ENCODE measurements around the gene AFF3.
A peak's percentile ranks its signal among the peaks of the same experiment; 100 is the strongest.

AFF3 gene

GRCh38 chr2:99565227-99565626, 577.2 kb downstream of the AFF3 start:
- H3K27ac ChIP-seq (ENCODE audit: low read length), result no peak overlapping the region
- H3K27me3 ChIP-seq (ENCODE audit: control insufficient read depth, insufficient read depth, low read length), result no peaks in the 10 kb centered on the region
- H3K4me3 ChIP-seq (ENCODE audit: low read length), result no peak overlapping the region
- no peak overlapping the region for H3K9ac ChIP-seq (ENCODE audit: low read length)
- no peaks in the 10 kb centered on the region for H3K9me3 ChIP-seq (ENCODE audit: control insufficient read depth, low read depth, low read length)
- peaks cover 8% of the 10 kb centered on the region for H3K4me1 ChIP-seq (ENCODE audit: control insufficient read depth, low read depth, low read length)
- H3K36me3 ChIP-seq (ENCODE audit: control insufficient read depth, low read depth, low read length), result no peaks in the 10 kb centered on the region

GRCh38 chr2:99562516-99562915, 579.9 kb downstream of the AFF3 start:
- Histone ChIP-seq H3K4me1 (ENCODE audit: control insufficient read depth, low read depth, low read length) (peaks cover 8% of the 10 kb centered on the region), H3K9ac (ENCODE audit: low read length) (no peak overlapping the region), H3K9me3 (ENCODE audit: control insufficient read depth, low read depth, low read length) (no peaks in the 10 kb centered on the region), H3K27me3 (ENCODE audit: control insufficient read depth, insufficient read depth, low read length) (no peaks in the 10 kb centered on the region), H3K4me3 (ENCODE audit: low read length) (no peak overlapping the region), H3K27ac (ENCODE audit: low read length) (no peak overlapping the region), H3K36me3 (ENCODE audit: control insufficient read depth, low read depth, low read length) (no peaks in the 10 kb centered on the region)

- Histone ChIP-seq H3K4me1 (ENCODE audit: control insufficient read depth, low read depth, low read length) (peaks cover 8% of the 10 kb centered on the region), H3K27me3 (ENCODE audit: control insufficient read depth, insufficient read depth, low read length) (no peaks in the 10 kb centered on the region), H3K9me3 (ENCODE audit: control insufficient read depth, low read depth, low read length) (no peaks in the 10 kb centered on the region), H3K9ac (ENCODE audit: low read length) (no peak overlapping the region), H3K4me3 (ENCODE audit: low read length) (no peak overlapping the region), H3K27ac (ENCODE audit: low read length) (no peak overlapping the region), H3K36me3 (ENCODE audit: control insufficient read depth, low read depth, low read length) (no peaks in the 10 kb centered on the region)
Observed at GRCh38 chr2:99561804-99562203, 580.6 kb downstream of the AFF3 start.

GRCh38 chr2:99559075-99559662, 583.2 kb downstream of the AFF3 start:
- Histone ChIP-seq H3K4me3 (ENCODE audit: low read length) (no peak overlapping the region), H3K4me1 (ENCODE audit: control insufficient read depth, low read depth, low read length) (peaks cover 12% of the 10 kb centered on the region), H3K9ac (ENCODE audit: low read length) (no peak overlapping the region), H3K27me3 (ENCODE audit: control insufficient read depth, insufficient read depth, low read length) (no peaks in the 10 kb centered on the region), H3K27ac (ENCODE audit: low read length) (no peak overlapping the region), H3K9me3 (ENCODE audit: control insufficient read depth, low read depth, low read length) (no peaks in the 10 kb centered on the region), H3K36me3 (ENCODE audit: control insufficient read depth, low read depth, low read length) (no peaks in the 10 kb centered on the region)

- no peak overlapping the region for H3K9ac ChIP-seq (ENCODE audit: low read length)
- no peaks in the 10 kb centered on the region for H3K36me3 ChIP-seq (ENCODE audit: control insufficient read depth, low read depth, low read length)
- peaks cover 17% of the 10 kb centered on the region for H3K4me1 ChIP-seq (ENCODE audit: control insufficient read depth, low read depth, low read length)
- no peaks in the 10 kb centered on the region for H3K9me3 ChIP-seq (ENCODE audit: control insufficient read depth, low read depth, low read length)
- no peak overlapping the region for H3K27ac ChIP-seq (ENCODE audit: low read length)
- no peaks in the 10 kb centered on the region for H3K27me3 ChIP-seq (ENCODE audit: control insufficient read depth, insufficient read depth, low read length)
- no peak overlapping the region for H3K4me3 ChIP-seq (ENCODE audit: low read length)
Observed at GRCh38 chr2:99555404-99555803, 587.0 kb downstream of the AFF3 start.

- H3K36me3 ChIP-seq (ENCODE audit: control insufficient read depth, low read depth, low read length), result no peaks in the 10 kb centered on the region
- H3K9ac ChIP-seq (ENCODE audit: low read length), result no peak overlapping the region
- H3K27me3 ChIP-seq (ENCODE audit: control insufficient read depth, insufficient read depth, low read length), result no peaks in the 10 kb centered on the region
- H3K4me1 ChIP-seq (ENCODE audit: control insufficient read depth, low read depth, low read length), result peaks cover 17% of the 10 kb centered on the region
- no peak overlapping the region for H3K27ac ChIP-seq (ENCODE audit: low read length)
- no peaks in the 10 kb centered on the region for H3K9me3 ChIP-seq (ENCODE audit: control insufficient read depth, low read depth, low read length)
- H3K4me3 ChIP-seq (ENCODE audit: low read length), result peak overlapping the region; percentile 34
Observed at GRCh38 chr2:99554871-99555270, 587.5 kb downstream of the AFF3 start.

- Histone ChIP-seq H3K36me3 (ENCODE audit: control insufficient read depth, low read depth, low read length) (no peaks in the 10 kb centered on the region), H3K27me3 (ENCODE audit: control insufficient read depth, insufficient read depth, low read length) (no peaks in the 10 kb centered on the region), H3K4me1 (ENCODE audit: control insufficient read depth, low read depth, low read length) (peaks cover 17% of the 10 kb centered on the region), H3K4me3 (ENCODE audit: low read length) (peak overlapping the region; percentile 34), H3K9me3 (ENCODE audit: control insufficient read depth, low read depth, low read length) (no peaks in the 10 kb centered on the region), H3K9ac (ENCODE audit: low read length) (no peak overlapping the region), H3K27ac (ENCODE audit: low read length) (no peak overlapping the region)
Observed at GRCh38 chr2:99554238-99554637, 588.2 kb downstream of the AFF3 start.

- H3K36me3 ChIP-seq (ENCODE audit: control insufficient read depth, low read depth, low read length), result no peaks in the 10 kb centered on the region
- H3K4me1 ChIP-seq (ENCODE audit: control insufficient read depth, low read depth, low read length), result peaks cover 17% of the 10 kb centered on the region
- H3K4me3 ChIP-seq (ENCODE audit: low read length), result no peak overlapping the region
- H3K9ac ChIP-seq (ENCODE audit: low read length), result no peak overlapping the region
- no peaks in the 10 kb centered on the region for H3K9me3 ChIP-seq (ENCODE audit: control insufficient read depth, low read depth, low read length)
- no peak overlapping the region for H3K27ac ChIP-seq (ENCODE audit: low read length)
- no peaks in the 10 kb centered on the region for H3K27me3 ChIP-seq (ENCODE audit: control insufficient read depth, insufficient read depth, low read length)
Observed at GRCh38 chr2:99552529-99552928, 589.9 kb downstream of the AFF3 start.

GRCh38 chr2:99550368-99550767, 592.0 kb downstream of the AFF3 start:
- Histone ChIP-seq H3K9ac (ENCODE audit: low read length) (no peak overlapping the region), H3K27ac (ENCODE audit: low read length) (no peak overlapping the region), H3K9me3 (ENCODE audit: control insufficient read depth, low read depth, low read length) (no peaks in the 10 kb centered on the region), H3K27me3 (ENCODE audit: control insufficient read depth, insufficient read depth, low read length) (no peaks in the 10 kb centered on the region), H3K4me3 (ENCODE audit: low read length) (no peak overlapping the region), H3K36me3 (ENCODE audit: control insufficient read depth, low read depth, low read length) (no peaks in the 10 kb centered on the region), H3K4me1 (ENCODE audit: control insufficient read depth, low read depth, low read length) (peaks cover 13% of the 10 kb centered on the region)

- Histone ChIP-seq H3K27ac (ENCODE audit: low read length) (no peak overlapping the region), H3K9me3 (ENCODE audit: control insufficient read depth, low read depth, low read length) (no peaks in the 10 kb centered on the region), H3K4me3 (ENCODE audit: low read length) (no peak overlapping the region), H3K36me3 (ENCODE audit: control insufficient read depth, low read depth, low read length) (no peaks in the 10 kb centered on the region), H3K4me1 (ENCODE audit: control insufficient read depth, low read depth, low read length) (peaks cover 2% of the 10 kb centered on the region), H3K9ac (ENCODE audit: low read length) (no peak overlapping the region), H3K27me3 (ENCODE audit: control insufficient read depth, insufficient read depth, low read length) (no peaks in the 10 kb centered on the region)
Observed at GRCh38 chr2:99545604-99546003, 596.8 kb downstream of the AFF3 start.

GRCh38 chr2:99545066-99545465, 597.3 kb downstream of the AFF3 start:
- Histone ChIP-seq H3K36me3 (ENCODE audit: control insufficient read depth, low read depth, low read length) (no peaks in the 10 kb centered on the region), H3K27me3 (ENCODE audit: control insufficient read depth, insufficient read depth, low read length) (no peaks in the 10 kb centered on the region), H3K4me3 (ENCODE audit: low read length) (no peak overlapping the region), H3K9me3 (ENCODE audit: control insufficient read depth, low read depth, low read length) (no peaks in the 10 kb centered on the region), H3K27ac (ENCODE audit: low read length) (no peak overlapping the region), H3K9ac (ENCODE audit: low read length) (no peak overlapping the region), H3K4me1 (ENCODE audit: control insufficient read depth, low read depth, low read length) (no peaks in the 10 kb centered on the region)

GRCh38 chr2:99544608-99545007, 597.8 kb downstream of the AFF3 start:
- Histone ChIP-seq H3K4me1 (ENCODE audit: control insufficient read depth, low read depth, low read length) (no peaks in the 10 kb centered on the region), H3K27me3 (ENCODE audit: control insufficient read depth, insufficient read depth, low read length) (no peaks in the 10 kb centered on the region), H3K9me3 (ENCODE audit: control insufficient read depth, low read depth, low read length) (no peaks in the 10 kb centered on the region), H3K27ac (ENCODE audit: low read length) (no peak overlapping the region), H3K36me3 (ENCODE audit: control insufficient read depth, low read depth, low read length) (no peaks in the 10 kb centered on the region), H3K4me3 (ENCODE audit: low read length) (no peak overlapping the region), H3K9ac (ENCODE audit: low read length) (no peak overlapping the region)

Measured in iPS-18a (cell line).